Activated T-cell treated with anti-CD3 and anti-CD28 coated beads for 4 hours (primary cell): ENCODE data around the gene MYLK.

ENCODE experiments used
- DNase-seq: peaks from one replicate; pipeline ENCODE4 v3.0.0-alpha.2; 2020

Gene MYLK

GRCh38 chr3:123689831-123690230 lies 194.3 kb downstream of the MYLK start:
- DNase-seq, result no peak

- DNase-seq, result no peak
These were observed 195.8 kb downstream of the MYLK start for GRCh38 chr3:123688241-123688747.

- DNase-seq, result no peak
These were observed 196.8 kb downstream of the MYLK start for GRCh38 chr3:123687286-123687685.

GRCh38 chr3:123686251-123686650 lies 197.9 kb downstream of the MYLK start:
- DNase-seq, result no peak

GRCh38 chr3:123685780-123686179 lies 198.4 kb downstream of the MYLK start:
- DNase-seq, result no peak

GRCh38 chr3:123684636-123685035 lies 199.5 kb downstream of the MYLK start:
- DNase-seq, result no peak

- DNase-seq, result no peak
These were observed 199.9 kb downstream of the MYLK start for GRCh38 chr3:123684209-123684608.

GRCh38 chr3:123683505-123684154 lies 200.5 kb downstream of the MYLK start:
- DNase-seq, result no peak

- DNase-seq, result no peak
These were observed 201.2 kb downstream of the MYLK start for GRCh38 chr3:123682781-123683504.

GRCh38 chr3:123682302-123682701 lies 201.8 kb downstream of the MYLK start:
- DNase-seq, result no peak

- no peak for DNase-seq
These were observed 204.3 kb downstream of the MYLK start for GRCh38 chr3:123679712-123680386.

GRCh38 chr3:123678108-123678511 lies 206.0 kb downstream of the MYLK start:
- DNase-seq, result no peak

- no peak for DNase-seq
These were observed 211.5 kb downstream of the MYLK start for GRCh38 chr3:123672429-123673146.

GRCh38 chr3:123670743-123671142 lies 213.4 kb downstream of the MYLK start:
- no peak for DNase-seq

GRCh38 chr3:123668906-123669305 lies 215.2 kb downstream of the MYLK start:
- no peak for DNase-seq

- DNase-seq, result no peak
These were observed 216.3 kb downstream of the MYLK start for GRCh38 chr3:123667784-123668183.

GRCh38 chr3:123664753-123665152 lies 219.4 kb downstream of the MYLK start:
- DNase-seq, result no peak

- no peak for DNase-seq
These were observed 220.2 kb downstream of the MYLK start for GRCh38 chr3:123663977-123664376.

GRCh38 chr3:123661973-123662372 lies 222.2 kb downstream of the MYLK start:
- DNase-seq, result no peak

- no peak for DNase-seq
These were observed 223.2 kb downstream of the MYLK start for GRCh38 chr3:123660900-123661299.

GRCh38 chr3:123660141-123660675 lies 223.9 kb downstream of the MYLK start:
- no peak for DNase-seq

- DNase-seq, result no peak
These were observed 225.3 kb downstream of the MYLK start for GRCh38 chr3:123658852-123659206.
